ENCODE data around the gene USF1. TPM values are rescaled to one million over a fixed set of nuclear protein-coding genes. Genes with fewer than 3 reads are reported as not detected.

The USF1 gene
- total RNA-seq, 1 experiment from 2014 or later, result 61.2 TPM

GRCh38 chr1:161089251-161089924, 43.6 kb upstream of the USF1 start, which contains the start of gene NECTIN4:
Gene NECTIN4, minus strand, starts transcription at chr1:161089558. Its CDS starts 262 bp downstream, at chr1:161089296.
- Histone ChIP-seq H3K4me2 (ENCODE audit: low read depth, low read length, poor library complexity, severe bottlenecking) (no peak within 1 kb of the TSS), H3K4me3 (ENCODE audit: low read length) (no peak within 1 kb of the TSS), H2AFZ (ENCODE audit: low read length) (no peak within 1 kb of the TSS), H3K27ac (ENCODE audit: low read length) (no peak within 1 kb of the TSS), H3K36me3 (ENCODE audit: insufficient read depth, low read length) (no peaks in the 10 kb centered on the region), H3K9ac (ENCODE audit: low read length) (no peak within 1 kb of the TSS), H3K27me3 (ENCODE audit: low read length) (no peaks in the 10 kb centered on the region), H3K79me2 (ENCODE audit: low read length) (no peaks in the 10 kb centered on the region), H3K9me2 (replicated peaks; ENCODE audit: insufficient read depth, low read length) (no peaks in the 10 kb centered on the region), H3K4me1 (ENCODE audit: low read length) (no peaks in the 10 kb centered on the region), H4K20me1 (ENCODE audit: insufficient read depth, low read depth, low read length) (no peaks in the 10 kb centered on the region), H3K9me3 (ENCODE audit: low read length) (no peaks in the 10 kb centered on the region)
- no peak for DNase-seq

- Histone ChIP-seq H3K4me1 (ENCODE audit: low read length) (no peaks in the 10 kb centered on the region), H4K20me1 (ENCODE audit: insufficient read depth, low read depth, low read length) (no peaks in the 10 kb centered on the region), H3K27me3 (ENCODE audit: low read length) (no peaks in the 10 kb centered on the region), H3K9me2 (replicated peaks; ENCODE audit: insufficient read depth, low read length) (no peaks in the 10 kb centered on the region), H3K27ac (ENCODE audit: low read length) (no peak overlapping the region), H3K79me2 (ENCODE audit: low read length) (no peaks in the 10 kb centered on the region), H3K9ac (ENCODE audit: low read length) (no peak overlapping the region), H3K4me3 (ENCODE audit: low read length) (no peak overlapping the region), H2AFZ (ENCODE audit: low read length) (no peak overlapping the region), H3K4me2 (ENCODE audit: low read depth, low read length, poor library complexity, severe bottlenecking) (no peak overlapping the region), H3K36me3 (ENCODE audit: insufficient read depth, low read length) (no peaks in the 10 kb centered on the region), H3K9me3 (ENCODE audit: low read length) (no peaks in the 10 kb centered on the region)
- DNase-seq, result no peak
These were observed 42.9 kb upstream of the USF1 start for GRCh38 chr1:161088587-161089110.

GRCh38 chr1:161086457-161086856, 40.7 kb upstream of the USF1 start:
- no peak overlapping the region for H3K9ac ChIP-seq (ENCODE audit: low read length)
- no peaks in the 10 kb centered on the region for H4K20me1 ChIP-seq (ENCODE audit: insufficient read depth, low read depth, low read length)
- no peak overlapping the region for H3K4me2 ChIP-seq (ENCODE audit: low read depth, low read length, poor library complexity, severe bottlenecking)
- no peak for DNase-seq
- H3K9me3 ChIP-seq (ENCODE audit: low read length), result no peaks in the 10 kb centered on the region
- no peak overlapping the region for H2AFZ ChIP-seq (ENCODE audit: low read length)
- H3K4me3 ChIP-seq (ENCODE audit: low read length), result no peak overlapping the region
- H3K9me2 ChIP-seq (replicated peaks; ENCODE audit: insufficient read depth, low read length), result no peaks in the 10 kb centered on the region
- no peaks in the 10 kb centered on the region for H3K4me1 ChIP-seq (ENCODE audit: low read length)
- H3K79me2 ChIP-seq (ENCODE audit: low read length), result no peaks in the 10 kb centered on the region
- H3K27me3 ChIP-seq (ENCODE audit: low read length), result no peaks in the 10 kb centered on the region
- no peak overlapping the region for H3K27ac ChIP-seq (ENCODE audit: low read length)
- no peaks in the 10 kb centered on the region for H3K36me3 ChIP-seq (ENCODE audit: insufficient read depth, low read length)

- H3K4me2 ChIP-seq (ENCODE audit: low read depth, low read length, poor library complexity, severe bottlenecking), result no peak overlapping the region
- H3K9me3 ChIP-seq (ENCODE audit: low read length), result no peaks in the 10 kb centered on the region
- no peak overlapping the region for H3K27ac ChIP-seq (ENCODE audit: low read length)
- H3K27me3 ChIP-seq (ENCODE audit: low read length), result no peaks in the 10 kb centered on the region
- no peak for DNase-seq
- H4K20me1 ChIP-seq (ENCODE audit: insufficient read depth, low read depth, low read length), result no peaks in the 10 kb centered on the region
- no peaks in the 10 kb centered on the region for H3K9me2 ChIP-seq (replicated peaks; ENCODE audit: insufficient read depth, low read length)
- no peaks in the 10 kb centered on the region for H3K36me3 ChIP-seq (ENCODE audit: insufficient read depth, low read length)
- no peak overlapping the region for H3K4me3 ChIP-seq (ENCODE audit: low read length)
- no peak overlapping the region for H3K9ac ChIP-seq (ENCODE audit: low read length)
- H3K4me1 ChIP-seq (ENCODE audit: low read length), result no peaks in the 10 kb centered on the region
- no peak overlapping the region for H2AFZ ChIP-seq (ENCODE audit: low read length)
- no peaks in the 10 kb centered on the region for H3K79me2 ChIP-seq (ENCODE audit: low read length)
These were observed 39.4 kb upstream of the USF1 start for GRCh38 chr1:161085165-161085564.

- Histone ChIP-seq H3K9me2 (replicated peaks; ENCODE audit: insufficient read depth, low read length) (no peaks in the 10 kb centered on the region), H3K79me2 (ENCODE audit: low read length) (no peaks in the 10 kb centered on the region), H3K4me2 (ENCODE audit: low read depth, low read length, poor library complexity, severe bottlenecking) (no peak overlapping the region), H3K9ac (ENCODE audit: low read length) (no peak overlapping the region), H2AFZ (ENCODE audit: low read length) (no peak overlapping the region), H3K27me3 (ENCODE audit: low read length) (no peaks in the 10 kb centered on the region), H3K27ac (ENCODE audit: low read length) (no peak overlapping the region), H3K9me3 (ENCODE audit: low read length) (no peaks in the 10 kb centered on the region), H3K36me3 (ENCODE audit: insufficient read depth, low read length) (no peaks in the 10 kb centered on the region), H3K4me1 (ENCODE audit: low read length) (no peaks in the 10 kb centered on the region), H3K4me3 (ENCODE audit: low read length) (no peak overlapping the region), H4K20me1 (ENCODE audit: insufficient read depth, low read depth, low read length) (no peaks in the 10 kb centered on the region)
- no peak for DNase-seq
These were observed 38.8 kb upstream of the USF1 start for GRCh38 chr1:161084597-161084988.

- Histone ChIP-seq H3K36me3 (ENCODE audit: insufficient read depth, low read length) (no peaks in the 10 kb centered on the region), H3K4me1 (ENCODE audit: low read length) (no peaks in the 10 kb centered on the region), H3K4me3 (ENCODE audit: low read length) (no peak overlapping the region), H3K27ac (ENCODE audit: low read length) (no peak overlapping the region), H4K20me1 (ENCODE audit: insufficient read depth, low read depth, low read length) (no peaks in the 10 kb centered on the region), H3K9ac (ENCODE audit: low read length) (no peak overlapping the region), H3K9me2 (replicated peaks; ENCODE audit: insufficient read depth, low read length) (no peaks in the 10 kb centered on the region), H3K9me3 (ENCODE audit: low read length) (no peaks in the 10 kb centered on the region), H3K27me3 (ENCODE audit: low read length) (no peaks in the 10 kb centered on the region), H3K79me2 (ENCODE audit: low read length) (no peaks in the 10 kb centered on the region), H3K4me2 (ENCODE audit: low read depth, low read length, poor library complexity, severe bottlenecking) (no peak overlapping the region), H2AFZ (ENCODE audit: low read length) (no peak overlapping the region)
- no peak for DNase-seq
These were observed 38.2 kb upstream of the USF1 start for GRCh38 chr1:161083748-161084596.

GRCh38 chr1:161082996-161083747, 37.4 kb upstream of the USF1 start:
- no peaks in the 10 kb centered on the region for H4K20me1 ChIP-seq (ENCODE audit: insufficient read depth, low read depth, low read length)
- H3K9ac ChIP-seq (ENCODE audit: low read length), result no peak overlapping the region
- H2AFZ ChIP-seq (ENCODE audit: low read length), result no peak overlapping the region
- no peak overlapping the region for H3K4me3 ChIP-seq (ENCODE audit: low read length)
- H3K4me1 ChIP-seq (ENCODE audit: low read length), result no peaks in the 10 kb centered on the region
- H3K9me3 ChIP-seq (ENCODE audit: low read length), result no peaks in the 10 kb centered on the region
- H3K27ac ChIP-seq (ENCODE audit: low read length), result no peak overlapping the region
- H3K27me3 ChIP-seq (ENCODE audit: low read length), result no peaks in the 10 kb centered on the region
- no peak for DNase-seq
- H3K79me2 ChIP-seq (ENCODE audit: low read length), result no peaks in the 10 kb centered on the region
- H3K36me3 ChIP-seq (ENCODE audit: insufficient read depth, low read length), result no peaks in the 10 kb centered on the region
- no peaks in the 10 kb centered on the region for H3K9me2 ChIP-seq (replicated peaks; ENCODE audit: insufficient read depth, low read length)
- H3K4me2 ChIP-seq (ENCODE audit: low read depth, low read length, poor library complexity, severe bottlenecking), result no peak overlapping the region

GRCh38 chr1:161082483-161082882, 36.7 kb upstream of the USF1 start:
- Histone ChIP-seq H4K20me1 (ENCODE audit: insufficient read depth, low read depth, low read length) (no peaks in the 10 kb centered on the region), H3K27ac (ENCODE audit: low read length) (no peak overlapping the region), H3K36me3 (ENCODE audit: insufficient read depth, low read length) (no peaks in the 10 kb centered on the region), H3K79me2 (ENCODE audit: low read length) (no peaks in the 10 kb centered on the region), H3K4me2 (ENCODE audit: low read depth, low read length, poor library complexity, severe bottlenecking) (no peak overlapping the region), H3K27me3 (ENCODE audit: low read length) (no peaks in the 10 kb centered on the region), H3K4me1 (ENCODE audit: low read length) (no peaks in the 10 kb centered on the region), H3K9me2 (replicated peaks; ENCODE audit: insufficient read depth, low read length) (no peaks in the 10 kb centered on the region), H3K9ac (ENCODE audit: low read length) (no peak overlapping the region), H3K4me3 (ENCODE audit: low read length) (no peak overlapping the region), H3K9me3 (ENCODE audit: low read length) (no peaks in the 10 kb centered on the region), H2AFZ (ENCODE audit: low read length) (no peak overlapping the region)
- DNase-seq, result no peak

All from Karpas-422 (cell line).